Measurements from ENCODE around the gene DUSP8.

The DUSP8 gene

GRCh38 chr11:1562469-1563148 is 9.5 kb downstream of the DUSP8 start:
- no peak overlapping the region for H3K4me3 ChIP-seq (ENCODE audit: control insufficient read depth, low read depth, low read length)
- DNase-seq (ENCODE audit: low read depth) = no peak
- TF ChIP-seq CTCF (IDR thresholded peaks at IDR 0.05; ENCODE audit: control insufficient read depth, insufficient read depth, low read depth, low read length, missing control alignments) = no peak

DNA sequence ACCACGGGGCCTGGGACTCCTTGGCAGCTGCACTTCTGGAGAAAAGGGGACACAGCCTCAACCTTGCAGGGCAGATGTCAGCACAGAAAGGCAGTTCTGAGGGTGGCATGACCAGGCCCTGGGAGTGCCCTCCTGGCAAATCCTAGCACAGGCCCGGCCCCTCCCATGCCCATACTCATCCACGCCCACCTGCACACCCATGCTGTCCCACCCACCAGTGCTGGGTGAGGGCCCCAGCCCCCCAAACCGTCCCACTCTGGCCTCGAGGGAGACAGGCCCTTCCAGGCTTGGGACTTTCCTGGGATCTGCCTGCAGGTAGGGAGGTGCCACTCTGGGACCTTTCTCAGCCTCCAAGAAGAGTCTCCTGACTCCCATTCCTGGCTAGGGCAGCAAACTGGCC is 10.1 kb downstream of the DUSP8 start:
- H3K4me3 ChIP-seq (ENCODE audit: control insufficient read depth, low read depth, low read length) = no peak overlapping the region
- no peak for DNase-seq (ENCODE audit: low read depth)
- TF ChIP-seq CTCF (IDR thresholded peaks at IDR 0.05; ENCODE audit: control insufficient read depth, insufficient read depth, low read depth, low read length, missing control alignments) = no peak

DNA sequence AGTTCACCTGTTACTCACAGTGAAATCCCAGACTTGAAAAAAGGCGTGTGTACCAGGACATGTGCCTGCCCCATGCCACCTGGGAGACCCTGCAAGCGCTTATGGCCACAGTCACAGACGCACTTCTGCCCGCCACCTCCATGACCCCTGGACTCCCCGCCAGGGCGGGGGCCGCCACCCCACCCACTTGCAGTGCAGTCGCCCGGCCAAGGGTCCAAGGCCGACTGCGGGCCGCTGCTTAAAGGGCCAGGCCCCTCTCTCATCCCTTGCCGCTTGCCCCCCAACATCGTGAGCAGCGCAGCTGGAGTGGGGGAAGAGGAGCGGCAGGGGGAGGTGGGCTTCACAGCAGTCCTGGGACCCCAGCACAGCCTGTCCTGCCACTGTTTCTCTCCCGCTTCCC is 10.8 kb downstream of the DUSP8 start:
- H3K4me3 ChIP-seq (ENCODE audit: control insufficient read depth, low read depth, low read length) = no peak overlapping the region
- no peak for DNase-seq (ENCODE audit: low read depth)
- no peak for TF ChIP-seq CTCF (IDR thresholded peaks at IDR 0.05; ENCODE audit: control insufficient read depth, insufficient read depth, low read depth, low read length, missing control alignments)

DNA sequence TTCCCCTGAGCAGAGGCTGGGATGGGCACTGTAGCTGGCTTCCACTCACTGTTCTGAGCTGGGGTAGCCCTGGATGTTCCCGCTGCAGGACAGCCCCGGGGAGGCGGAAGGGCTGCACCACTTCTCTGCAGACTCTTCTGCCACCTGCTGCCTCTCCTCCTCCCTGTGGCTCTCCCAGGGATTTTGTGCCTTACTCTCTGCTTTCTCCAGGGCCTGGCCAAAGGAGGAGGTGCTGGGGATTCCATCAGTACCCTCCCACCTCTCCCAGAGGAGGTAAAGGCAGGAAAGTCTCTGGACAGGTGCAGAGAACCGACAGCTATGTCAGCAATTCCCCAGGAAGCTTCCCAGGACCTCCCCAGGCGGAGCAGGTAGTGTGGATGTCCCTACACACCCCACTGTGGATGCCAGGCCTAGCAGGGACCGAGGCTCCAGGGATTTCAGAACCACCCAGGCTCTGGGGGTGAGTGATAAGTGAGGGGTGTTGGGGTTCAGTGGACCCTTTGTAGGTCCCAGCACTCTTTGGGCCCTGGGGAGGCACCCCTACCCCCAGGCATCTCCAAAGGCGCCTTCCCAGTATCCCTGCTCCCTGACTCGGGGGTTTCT is 11.3 kb downstream of the DUSP8 start:
- H3K4me3 ChIP-seq (ENCODE audit: control insufficient read depth, low read depth, low read length) = no peak overlapping the region
- no peak for TF ChIP-seq CTCF (IDR thresholded peaks at IDR 0.05; ENCODE audit: control insufficient read depth, insufficient read depth, low read depth, low read length, missing control alignments)
- DNase-seq (ENCODE audit: low read depth) = no peak

GRCh38 chr11:1560002-1560648 is 11.9 kb downstream of the DUSP8 start:
- no peak for TF ChIP-seq CTCF (IDR thresholded peaks at IDR 0.05; ENCODE audit: control insufficient read depth, insufficient read depth, low read depth, low read length, missing control alignments)
- H3K4me3 ChIP-seq (ENCODE audit: control insufficient read depth, low read depth, low read length) = no peak overlapping the region
- no peak for DNase-seq (ENCODE audit: low read depth)

GRCh38 chr11:1559111-1559951 is 12.7 kb downstream of the DUSP8 start:
- DNase-seq (ENCODE audit: low read depth) = peak; percentile 46
- TF ChIP-seq CTCF (IDR thresholded peaks at IDR 0.05; ENCODE audit: control insufficient read depth, insufficient read depth, low read depth, low read length, missing control alignments) = no peak
- no peak overlapping the region for H3K4me3 ChIP-seq (ENCODE audit: control insufficient read depth, low read depth, low read length)

All from AG09309 (cell line).